Esophagus squamous epithelium (tissue), 5 donors: ENCODE measurements around the gene EHMT1. TPM values are rescaled to one million over a fixed set of nuclear protein-coding genes. Genes with fewer than 3 reads are reported as not detected.

ENCODE experiments used
- DNase-seq: peaks from one replicate; lab custom pipeline; 2025; lab: John Stamatoyannopoulos, UW
- H3K27ac ChIP-seq, 4 donors: fragments of 200-600 bp; sonication (generic); one replicate each; pipeline ENCODE4 v1.5.1; 2016 to 2019; ENCODE audit warnings: mild to moderate bottlenecking in 1 of 4
- H3K27me3 ChIP-seq, 4 donors: fragments of 200-600 bp; sonication (generic); 1 replicate in 3 of 4; 2 replicates in 1 of 4; pipeline versions ENCODE4 v1.5.1 to v1.6.0; 2017 to 2021; ENCODE audit warnings: antibody characterized with exemption in 1 of 4
- H3K36me3 ChIP-seq, 3 donors: fragments of 200-600 bp; sonication (generic); one replicate each; pipeline ENCODE4 v1.5.1; 2016 to 2019
- H3K4me1 ChIP-seq, 3 donors: fragments of 200-600 bp; sonication (generic); one replicate each; pipeline ENCODE4 v1.5.1; 2017 to 2019
- H3K4me3 ChIP-seq, 4 donors: fragments of 200-600 bp; sonication (generic); 1 replicate in 3 of 4; 2 replicates in 1 of 4; pipeline ENCODE4 v1.5.1; 2016 to 2019; ENCODE audit warnings: mild to moderate bottlenecking in 2 of 4, moderate library complexity in 1 of 4
- H3K9me3 ChIP-seq, 3 donors: fragments of 200-600 bp; sonication (generic); one replicate each; pipeline ENCODE4 v1.5.1; 2016 to 2019
- POLR2A ChIP-seq, 4 donors: fragments of 450-650 bp; IDR thresholded peaks; one replicate each; pipeline ENCODE4 v1.6.1; 2017; ENCODE audit warnings: antibody characterized with exemption in 4 of 4, mild to moderate bottlenecking in 4 of 4, moderate library complexity in 3 of 4
- WGBS, 2 donors: methylation state at CpG; one replicate each; pipeline ENCODE4 v1.1.5; 2018; 5-methylcytosine and 5-hydroxymethylcytosine counted together
- intact Hi-C: fragments of 100-400 bp; cut with DNase I; formaldehyde crosslinking; loops from one replicate; pipeline ENCODE4 v1.15.0; 2022
- total RNA-seq, 4 donors: library from RNA; depleted of rRNA; stranded (reverse); fragments of >200 nt; gene quantifications; one replicate each; pipeline ENCODE4 v1.1.0, GENCODE V29; 2016
- TF ChIP-seq, protein P1 (sequence below), 6 experiments: fragments of 450-650 bp in 4 of 6; fragments of 200-600 bp in 2 of 6; sonication (generic) in 2 of 6; IDR thresholded peaks; one replicate each; pipeline ENCODE4 v1.5.1; 2016 to 2019; ENCODE audit warnings: antibody characterized with exemption in 6 of 6, mild to moderate bottlenecking in 4 of 6, moderate library complexity in 4 of 6
- donor health status: DM: yes; HTN: yes; CAD: no.

Gene EHMT1
- 10 to 100 TPM; 42.8 to 87.0 (median 65.0) TPM for total RNA-seq

GRCh38 chr9:137618105-137619067 lies at the start of gene EHMT1:
Gene EHMT1, plus strand, starts transcription at chr9:137619005. Its CDS starts 24 bp downstream, at chr9:137619029.
- H3K9me3 ChIP-seq, result no peaks in the 10 kb centered on the region
- peaks cover 19 to 42% (median 24%) of the 10 kb centered on the region in 3 donors for H3K36me3 ChIP-seq
- intact Hi-C loops, result no loop called here
- 1 to 2% methylated on average over 9 to 26 of the region's 94 CpGs for WGBS, 2 donors
- peaks cover 27 to 79% (median 41%) of the 10 kb centered on the region in 3 donors for H3K4me1 ChIP-seq
- no peak for DNase-seq
- H3K4me3 ChIP-seq, result peak within 1 kb of the TSS; percentile 67 to 98 (median 86)
- peak within 1 kb of the TSS; percentile 93 to 97 (median 94) for H3K27ac ChIP-seq
- TF ChIP-seq POLR2A (IDR thresholded peaks at IDR 0.05), result peak in 3 of 4 donors; percentile 30 to 80 (median 53)
- TF ChIP-seq, protein P1, sequence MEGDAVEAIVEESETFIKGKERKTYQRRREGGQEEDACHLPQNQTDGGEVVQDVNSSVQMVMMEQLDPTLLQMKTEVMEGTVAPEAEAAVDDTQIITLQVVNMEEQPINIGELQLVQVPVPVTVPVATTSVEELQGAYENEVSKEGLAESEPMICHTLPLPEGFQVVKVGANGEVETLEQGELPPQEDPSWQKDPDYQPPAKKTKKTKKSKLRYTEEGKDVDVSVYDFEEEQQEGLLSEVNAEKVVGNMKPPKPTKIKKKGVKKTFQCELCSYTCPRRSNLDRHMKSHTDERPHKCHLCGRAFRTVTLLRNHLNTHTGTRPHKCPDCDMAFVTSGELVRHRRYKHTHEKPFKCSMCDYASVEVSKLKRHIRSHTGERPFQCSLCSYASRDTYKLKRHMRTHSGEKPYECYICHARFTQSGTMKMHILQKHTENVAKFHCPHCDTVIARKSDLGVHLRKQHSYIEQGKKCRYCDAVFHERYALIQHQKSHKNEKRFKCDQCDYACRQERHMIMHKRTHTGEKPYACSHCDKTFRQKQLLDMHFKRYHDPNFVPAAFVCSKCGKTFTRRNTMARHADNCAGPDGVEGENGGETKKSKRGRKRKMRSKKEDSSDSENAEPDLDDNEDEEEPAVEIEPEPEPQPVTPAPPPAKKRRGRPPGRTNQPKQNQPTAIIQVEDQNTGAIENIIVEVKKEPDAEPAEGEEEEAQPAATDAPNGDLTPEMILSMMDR (IDR thresholded peaks at IDR 0.05), result peak in 1 of 6 experiments; percentile 20
- no peaks in the 10 kb centered on the region for H3K27me3 ChIP-seq

GRCh38 chr9:137569609-137570203 lies 49.1 kb upstream of the EHMT1 start:
- H3K4me3 ChIP-seq, result no peak overlapping the region
- H3K4me1 ChIP-seq, result no peaks in the 10 kb centered on the region
- no peaks in the 10 kb centered on the region for H3K9me3 ChIP-seq
- H3K27me3 ChIP-seq, result no peaks in the 10 kb centered on the region
- peaks cover 13 to 57% (median 19%) of the 10 kb centered on the region in 3 donors for H3K36me3 ChIP-seq
- H3K27ac ChIP-seq, result no peak overlapping the region
- intact Hi-C loops, result no loop called here
- WGBS, 2 donors, result 92 to 97% methylated on average over 5 of the region's 5 CpGs
- TF ChIP-seq, protein P1 (IDR thresholded peaks at IDR 0.05), result no peak
- TF ChIP-seq POLR2A (IDR thresholded peaks at IDR 0.05), result no peak
- DNase-seq, result no peak

DNA sequence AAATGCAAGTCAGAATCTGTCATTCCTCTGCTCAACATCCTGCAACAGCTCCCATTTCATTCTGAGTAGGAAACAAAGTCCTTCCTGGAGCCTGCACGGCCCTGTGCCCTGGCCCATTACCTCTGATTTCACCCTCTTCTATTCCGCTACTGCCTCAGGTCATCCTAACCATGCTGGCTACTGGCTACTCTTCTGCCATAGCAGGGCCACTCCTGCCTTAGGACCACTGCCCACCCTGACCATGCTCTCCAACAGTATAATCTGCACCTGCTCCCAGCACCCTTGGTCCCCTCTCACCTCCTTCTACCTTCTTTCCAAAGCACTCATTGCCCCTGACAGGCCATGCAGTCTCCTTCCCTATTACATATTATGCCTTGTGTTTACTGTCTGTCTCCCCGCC lies 48.2 kb upstream of the EHMT1 start:
- TF ChIP-seq, protein P1 (IDR thresholded peaks at IDR 0.05), result no peak
- TF ChIP-seq POLR2A (IDR thresholded peaks at IDR 0.05), result no peak
- intact Hi-C loops, result no loop called here
- WGBS, 2 donors, result 89 to 96% methylated on average over 2 to 3 of the region's 3 CpGs
- H3K27ac ChIP-seq, result no peak overlapping the region
- DNase-seq, result no peak
- H3K4me1 ChIP-seq, result peaks cover 0 to 4% (median 0%) of the 10 kb centered on the region in 3 donors
- H3K36me3 ChIP-seq, result peaks cover 13 to 62% (median 19%) of the 10 kb centered on the region in 3 donors
- H3K27me3 ChIP-seq, result no peaks in the 10 kb centered on the region
- no peak overlapping the region for H3K4me3 ChIP-seq
- no peaks in the 10 kb centered on the region for H3K9me3 ChIP-seq

DNA sequence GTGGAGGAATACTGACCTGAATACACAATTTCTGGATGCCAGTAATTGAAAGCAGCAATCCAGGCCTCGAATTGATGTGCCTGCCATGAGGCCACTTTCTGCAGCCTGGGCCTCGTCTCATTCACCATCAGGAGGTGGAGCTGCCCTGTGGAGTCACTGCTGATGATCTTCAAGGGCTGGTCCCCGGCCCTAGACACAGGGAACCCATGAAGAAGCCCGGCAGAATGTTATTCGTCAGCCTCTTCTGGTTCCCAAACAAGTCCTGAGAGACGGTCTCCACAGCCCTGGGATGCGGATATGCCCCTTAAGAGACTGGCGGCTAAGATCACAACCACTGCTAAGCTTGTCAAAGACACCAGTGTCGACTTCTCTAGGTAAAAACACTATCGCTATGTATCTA lies 44.6 kb upstream of the EHMT1 start:
- intact Hi-C loops, result no loop called here
- Histone ChIP-seq H3K4me1 (peaks cover 16 to 35% (median 25%) of the 10 kb centered on the region in 3 donors), H3K27me3 (no peaks in the 10 kb centered on the region), H3K36me3 (peaks cover 13 to 66% (median 19%) of the 10 kb centered on the region in 3 donors), H3K9me3 (no peaks in the 10 kb centered on the region), H3K27ac (no peak overlapping the region), H3K4me3 (no peak overlapping the region)
- WGBS, 2 donors, result 91 to 93% methylated on average over 8 to 10 of the region's 10 CpGs
- DNase-seq, result no peak
- TF ChIP-seq, protein P1 (IDR thresholded peaks at IDR 0.05), result no peak
- TF ChIP-seq POLR2A (IDR thresholded peaks at IDR 0.05), result no peak
